GM12878 (cell line): Measurements from ENCODE around the gene ITK. TPM values are rescaled to one million over a fixed set of nuclear protein-coding genes. Genes with fewer than 3 reads are reported as not detected.
A peak's percentile ranks its signal among the peaks of the same experiment; 100 is the strongest.

ENCODE experiments used
- CHD2 ChIP-seq: IDR thresholded peaks from 2 replicates; pipeline ENCODE4 v1.6.1; 2011; ENCODE audit warnings: low read depth, low read length, improper control_type of control experiment, borderline replicate concordance
- EED ChIP-seq: sonication (generic); IDR thresholded peaks from 2 replicates; pipeline ENCODE4 v1.6.1; 2016; ENCODE audit warnings: antibody characterized with exemption, low read depth
- EGR1 ChIP-seq, 2 experiments: IDR thresholded peaks; 1 replicate in 1 of 2; 2 replicates in 1 of 2; pipeline ENCODE4 v1.6.1; 2011 to 2012; ENCODE audit warnings: low read depth in 2 of 2, low read length in 2 of 2, borderline replicate concordance in 1 of 2, mild to moderate bottlenecking in 1 of 2, moderate library complexity in 1 of 2
- HDAC2 ChIP-seq: fragments of 200-600 bp; sonication (generic); IDR thresholded peaks from 2 replicates; pipeline ENCODE4 v1.6.1; 2017
- IKZF2 ChIP-seq, 2 experiments: fragments of 450-650 bp; IDR thresholded peaks; 2 replicates each; pipeline ENCODE4 v1.6.1; 2017; ENCODE audit warnings: mild to moderate bottlenecking in 2 of 2, moderate library complexity in 2 of 2
- KAT2A ChIP-seq: conservative IDR thresholded peaks from 2 replicates; pipeline ENCODE4 v1.6.1; 2011; ENCODE audit warnings: low read depth, low read length; ENCODE audit not compliant: control insufficient read depth
- NBN ChIP-seq: fragments of 450-650 bp; IDR thresholded peaks from 2 replicates; pipeline ENCODE4 v1.6.1; 2016
- NFXL1 ChIP-seq: fragments of 450-650 bp; IDR thresholded peaks from 2 replicates; pipeline ENCODE4 v1.6.1; 2017; ENCODE audit warnings: antibody characterized with exemption, mild to moderate bottlenecking, borderline replicate concordance
- NR2C1 ChIP-seq: fragments of 450-650 bp; IDR thresholded peaks from 2 replicates; pipeline ENCODE4 v1.6.1; 2017; ENCODE audit warnings: antibody characterized with exemption, mild to moderate bottlenecking, moderate library complexity
- PBX3 ChIP-seq: IDR thresholded peaks from 2 replicates; pipeline ENCODE4 v1.6.1; 2011; ENCODE audit warnings: mild to moderate bottlenecking, low read depth, low read length, moderate library complexity; ENCODE audit not compliant: insufficient replicate concordance
- TAF1 ChIP-seq: IDR thresholded peaks from 2 replicates; pipeline ENCODE4 v1.6.1; 2011; ENCODE audit warnings: mild to moderate bottlenecking, low read depth, low read length, borderline replicate concordance
- YY1 ChIP-seq: IDR thresholded peaks from 2 replicates; pipeline ENCODE4 v1.6.1; 2011; ENCODE audit warnings: low read depth, mild to moderate bottlenecking, low read length
- polyA plus RNA-seq, 11 experiments: library from polyadenylated mRNA; depleted of rRNA in 4 of 11; unstranded in 6 of 11; stranded (reverse) in 5 of 11; fragments of >200 nt; fragmentation: Nextera tagmentation in 4 of 11; fragmentation: Illumina TruSeq in 1 of 11; extraction: Ambion mirVana in 4 of 11; extraction: Trizol in 1 of 11; gene quantifications; 1 replicate in 1 of 11; 2 replicates in 10 of 11; pipeline versions ENCODE4 v1.2.1 to v1.2.3, GENCODE V29; 2011 to 2016; ENCODE audit warnings: inconsistent platforms in 2 of 11, missing spikeins in 2 of 11, low read depth in 1 of 11
- total RNA-seq, 4 experiments: library from RNA; depleted of rRNA in 3 of 4; stranded (reverse); fragments of >200 nt in 3 of 4; fragmentation: Illumina TruSeq in 1 of 4; extraction: Trizol in 1 of 4; gene quantifications; 2 replicates each; pipeline versions ENCODE4 v1.2.1 to v1.2.3, GENCODE V29; 2013 to 2021
- TF ChIP-seq, protein P1 (sequence below): fragments of 450-650 bp; IDR thresholded peaks from 2 replicates; pipeline ENCODE4 v1.6.1; 2016; ENCODE audit warnings: mild to moderate bottlenecking
- TF ChIP-seq, protein P2 (sequence below): IDR thresholded peaks from 2 replicates; pipeline ENCODE4 v1.6.1; 2012; ENCODE audit warnings: low read depth, low read length, improper control_type of control experiment
- TF ChIP-seq, protein P3 (sequence below): fragments of 450-650 bp; IDR thresholded peaks from 2 replicates; pipeline ENCODE4 v1.6.1; 2017; ENCODE audit warnings: low read depth, mild to moderate bottlenecking, moderate library complexity

The ITK gene
- total and polyA plus RNA-seq, 10 of the 15 experiments (the other 5 are each of a cell fraction or from before 2014, with no cell fraction given): 0.05 to 2.4 (median 0.76) TPM

- TF ChIP-seq CHD2 (0 out of 2 replicates have a peak, but pooled peaks have one; percentile 27), NFXL1 (no peak), EED (peak; percentile 61; the same call in 1 of the 2 replicates), EGR1 (IDR thresholded peaks at IDR 0.05; ENCODE audit: borderline replicate concordance in 1 of 2, low read depth in 2 of 2, low read length in 2 of 2) (peak in 1 of 2 experiments; percentile 12; a peak in 1 of 3 replicates), TAF1 (peak; percentile 45; the same call in 1 of the 2 replicates), YY1 (peak; percentile 86), KAT2A (no peak), NR2C1 (0 out of 2 replicates have a peak, but pooled peaks have one; percentile 18), PBX3 (peak; percentile 37), HDAC2 (no peak), IKZF2 (IDR thresholded peaks at IDR 0.05) (peak; percentile 41 to 54; a peak in 2 of 4 replicates), NBN (0 out of 2 replicates have a peak, but pooled peaks have one; percentile 18)
- TF ChIP-seq, protein P1, sequence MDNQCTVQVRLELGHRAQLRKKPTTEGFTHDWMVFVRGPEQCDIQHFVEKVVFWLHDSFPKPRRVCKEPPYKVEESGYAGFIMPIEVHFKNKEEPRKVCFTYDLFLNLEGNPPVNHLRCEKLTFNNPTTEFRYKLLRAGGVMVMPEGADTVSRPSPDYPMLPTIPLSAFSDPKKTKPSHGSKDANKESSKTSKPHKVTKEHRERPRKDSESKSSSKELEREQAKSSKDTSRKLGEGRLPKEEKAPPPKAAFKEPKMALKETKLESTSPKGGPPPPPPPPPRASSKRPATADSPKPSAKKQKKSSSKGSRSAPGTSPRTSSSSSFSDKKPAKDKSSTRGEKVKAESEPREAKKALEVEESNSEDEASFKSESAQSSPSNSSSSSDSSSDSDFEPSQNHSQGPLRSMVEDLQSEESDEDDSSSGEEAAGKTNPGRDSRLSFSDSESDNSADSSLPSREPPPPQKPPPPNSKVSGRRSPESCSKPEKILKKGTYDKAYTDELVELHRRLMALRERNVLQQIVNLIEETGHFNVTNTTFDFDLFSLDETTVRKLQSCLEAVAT: 0 out of 2 replicates have a peak, but pooled peaks have one; percentile 26
- TF ChIP-seq, protein P2, sequence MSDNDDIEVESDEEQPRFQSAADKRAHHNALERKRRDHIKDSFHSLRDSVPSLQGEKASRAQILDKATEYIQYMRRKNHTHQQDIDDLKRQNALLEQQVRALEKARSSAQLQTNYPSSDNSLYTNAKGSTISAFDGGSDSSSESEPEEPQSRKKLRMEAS: peak; percentile 29; the same call in 1 of the 2 replicates
- TF ChIP-seq, protein P3, sequence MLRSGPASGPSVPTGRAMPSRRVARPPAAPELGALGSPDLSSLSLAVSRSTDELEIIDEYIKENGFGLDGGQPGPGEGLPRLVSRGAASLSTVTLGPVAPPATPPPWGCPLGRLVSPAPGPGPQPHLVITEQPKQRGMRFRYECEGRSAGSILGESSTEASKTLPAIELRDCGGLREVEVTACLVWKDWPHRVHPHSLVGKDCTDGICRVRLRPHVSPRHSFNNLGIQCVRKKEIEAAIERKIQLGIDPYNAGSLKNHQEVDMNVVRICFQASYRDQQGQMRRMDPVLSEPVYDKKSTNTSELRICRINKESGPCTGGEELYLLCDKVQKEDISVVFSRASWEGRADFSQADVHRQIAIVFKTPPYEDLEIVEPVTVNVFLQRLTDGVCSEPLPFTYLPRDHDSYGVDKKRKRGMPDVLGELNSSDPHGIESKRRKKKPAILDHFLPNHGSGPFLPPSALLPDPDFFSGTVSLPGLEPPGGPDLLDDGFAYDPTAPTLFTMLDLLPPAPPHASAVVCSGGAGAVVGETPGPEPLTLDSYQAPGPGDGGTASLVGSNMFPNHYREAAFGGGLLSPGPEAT: peak; percentile 42
- TF ChIP-seq, all 136 proteins: peak for 20
These were observed 85.2 kb downstream of the ITK start, which contains the start of gene CYFIP2 (continued) for GRCh38 chr5:157265714-157266285.
